Measurements from ENCODE around the gene DDO.

- TF ChIP-seq POLR2A (IDR thresholded peaks at IDR 0.05) (no peak), POLR2AphosphoS5 (IDR thresholded peaks at IDR 0.05) (no peak), CTCF (IDR thresholded peaks at IDR 0.05) (no peak)
These were observed 25.0 kb downstream of the DDO start for GRCh38 chr6:110390404-110390803.
